B cell (primary cell): Measurements from ENCODE around the gene HAUS7. TPM values are rescaled to one million over a fixed set of nuclear protein-coding genes. Genes with fewer than 3 reads are reported as not detected.

Experiments used
- ATAC-seq: fragments of 200-7000 bp; cut with Tn5 transposase; one replicate; pipeline ENCODE4 v1.10.0; 2021; ENCODE audit warnings: low read depth, mild to moderate bottlenecking, moderate number of reproducible peaks, moderate library complexity
- CTCF ChIA-PET: fragments of 350-600 bp; sonication (Branson Sonifier 250); formaldehyde crosslinking; loops from one replicate; lab custom pipeline; 2021; ENCODE audit warnings: antibody characterized with exemption, inconsistent platforms; lab: Charles Lee
- POLR2A ChIA-PET: fragments of 350-600 bp; sonication (Branson Sonifier 250); formaldehyde crosslinking; loops from one replicate; lab custom pipeline; 2021; ENCODE audit warnings: antibody characterized with exemption; lab: Charles Lee
- DNase-seq: peaks from one replicate; pipeline ENCODE4 v3.0.0; 2013
- H2AFZ ChIP-seq: 2 replicates; pipeline ENCODE4 v1.6.1; 2012; ENCODE audit warnings: mild to moderate bottlenecking, low read depth, low read length; ENCODE audit not compliant: insufficient read depth, poor library complexity, severe bottlenecking
- H3K27ac ChIP-seq, 2 donors: 1 replicate in 1 of 2; 2 replicates in 1 of 2; pipeline ENCODE4 v1.5.1; 2012 to 2013; ENCODE audit warnings: low read length in 2 of 2, mild to moderate bottlenecking in 2 of 2, moderate library complexity in 1 of 2
- H3K27me3 ChIP-seq, 4 experiments: fragments of 200-600 bp in 1 of 4; sonication (generic) in 1 of 4; replicated peaks in 1 of 4; 1 replicate in 2 of 4; 2 replicates in 2 of 4; pipeline versions ENCODE4 v1.6.1 to v1.7.0; 2013 to 2016; ENCODE audit warnings: low read length in 3 of 4, mild to moderate bottlenecking in 2 of 4, mixed read lengths in 1 of 4, moderate library complexity in 1 of 4; ENCODE audit not compliant: insufficient read depth in 4 of 4, control insufficient read depth in 3 of 4; ENCODE audit errors: control extremely low read depth in 1 of 4
- H3K36me3 ChIP-seq, 2 experiments: replicated peaks in 1 of 2; 1 replicate in 1 of 2; 2 replicates in 1 of 2; pipeline versions ENCODE4 v1.6.1 to v1.7.1; 2013; ENCODE audit warnings: low read length in 1 of 2; ENCODE audit not compliant: insufficient read depth in 2 of 2, control insufficient read depth in 1 of 2; ENCODE audit errors: control extremely low read depth in 1 of 2, extremely low read depth in 1 of 2
- H3K4me1 ChIP-seq, 2 donors: fragments of 200-600 bp in 1 of 2; sonication (generic) in 1 of 2; 1 replicate in 1 of 2; 2 replicates in 1 of 2; pipeline versions ENCODE4 v1.5.1 to v1.6.1; 2013 to 2017; ENCODE audit warnings: low read length in 2 of 2; ENCODE audit not compliant: control insufficient read depth in 2 of 2, insufficient read depth in 2 of 2
- H3K4me2 ChIP-seq: replicated peaks from 2 replicates; pipeline ENCODE3; 2012; ENCODE audit warnings: mild to moderate bottlenecking, low read depth, low read length; ENCODE audit not compliant: poor library complexity, severe bottlenecking
- H3K4me3 ChIP-seq, 5 experiments: fragments of 200-600 bp in 1 of 5; sonication (generic) in 1 of 5; 1 replicate in 3 of 5; 2 replicates in 2 of 5; pipeline versions ENCODE4 v1.5.1 to v1.7.0; 2011 to 2016; ENCODE audit warnings: low read length in 4 of 5, mild to moderate bottlenecking in 4 of 5, low read depth in 2 of 5, control low read depth in 1 of 5, moderate library complexity in 1 of 5; ENCODE audit not compliant: insufficient read depth in 1 of 5; ENCODE audit errors: control extremely low read depth in 1 of 5, extremely low read depth in 1 of 5
- H3K79me2 ChIP-seq: fragments of 200-600 bp; sonication (generic); one replicate; pipeline ENCODE4 v1.6.0; 2016; ENCODE audit warnings: low read length; ENCODE audit not compliant: control insufficient read depth, insufficient read depth
- H3K9ac ChIP-seq: fragments of 200-600 bp; sonication (generic); 2 replicates; pipeline ENCODE4 v1.6.1; 2017; ENCODE audit warnings: mild to moderate bottlenecking, low read length, moderate library complexity
- H3K9me3 ChIP-seq, 3 donors: one replicate each; pipeline versions ENCODE4 v1.6.1 to v1.7.1; 2013; ENCODE audit warnings: low read length in 2 of 3; ENCODE audit not compliant: control insufficient read depth in 2 of 3, insufficient read depth in 1 of 3; ENCODE audit errors: control extremely low read depth in 1 of 3
- H4K20me1 ChIP-seq: 2 replicates; pipeline ENCODE4 v1.6.0; 2012; ENCODE audit warnings: mild to moderate bottlenecking, low read length; ENCODE audit not compliant: insufficient read depth, control insufficient read depth, poor library complexity, severe bottlenecking
- H3K27ac Mint-ChIP-seq: one replicate; pipeline ENCODE4 v1.8.0; 2021; ENCODE audit warnings: mixed read lengths
- H3K27me3 Mint-ChIP-seq: one replicate; pipeline ENCODE4 v1.8.0; 2021; ENCODE audit warnings: mixed read lengths
- H3K4me1 Mint-ChIP-seq: one replicate; pipeline ENCODE4 v1.8.0; 2021; ENCODE audit warnings: mixed read lengths
- H3K4me3 Mint-ChIP-seq: one replicate; pipeline ENCODE4 v1.8.0; 2021; ENCODE audit warnings: mixed read lengths
- H3K9me3 Mint-ChIP-seq: one replicate; pipeline ENCODE4 v1.8.0; 2022; ENCODE audit warnings: mixed read lengths; ENCODE audit not compliant: insufficient read depth
- EZH2 ChIP-seq: IDR thresholded peaks from 2 replicates; pipeline ENCODE4 v1.6.1; 2012; ENCODE audit warnings: borderline replicate concordance, low read depth, mild to moderate bottlenecking, moderate library complexity, low read length; ENCODE audit not compliant: insufficient read depth, poor library complexity, severe bottlenecking
- WGBS: methylation state at CpG from one replicate; pipeline ENCODE4 v1.1.5; 2013; ENCODE audit warnings: missing lambda C conversion rate; ENCODE audit not compliant: insufficient coverage; 5-methylcytosine and 5-hydroxymethylcytosine counted together
- intact Hi-C: fragments of 100-400 bp; cut with micrococcal nuclease; formaldehyde crosslinking; loops from one replicate; pipeline ENCODE4 v1.10.0; 2022
- polyA plus RNA-seq: library from polyadenylated mRNA; depleted of rRNA; stranded (reverse); fragments of >200 nt; gene quantifications from 2 replicates; pipeline ENCODE4 v1.2.3, GENCODE V29; 2012
- total RNA-seq, 2 donors: library from RNA; stranded (reverse); fragments of 120-200 nt in 1 of 2; gene quantifications; 1 replicate in 1 of 2; 2 replicates in 1 of 2; pipeline versions ENCODE4 v1.2.3 to v1.2.4, GENCODE V29; 2013 to 2022
- TF ChIP-seq, protein P1 (sequence below): fragments of 200-600 bp; IDR thresholded peaks from one replicate; pipeline ENCODE4 v1.8.0; 2022; ENCODE audit warnings: antibody characterized with exemption, mild to moderate bottlenecking

HAUS7 gene
- total and polyA plus RNA-seq, 2 donors (not counting 1 experiment from before 2014, with no cell fraction given): 25.2 to 26.9 TPM

DNA sequence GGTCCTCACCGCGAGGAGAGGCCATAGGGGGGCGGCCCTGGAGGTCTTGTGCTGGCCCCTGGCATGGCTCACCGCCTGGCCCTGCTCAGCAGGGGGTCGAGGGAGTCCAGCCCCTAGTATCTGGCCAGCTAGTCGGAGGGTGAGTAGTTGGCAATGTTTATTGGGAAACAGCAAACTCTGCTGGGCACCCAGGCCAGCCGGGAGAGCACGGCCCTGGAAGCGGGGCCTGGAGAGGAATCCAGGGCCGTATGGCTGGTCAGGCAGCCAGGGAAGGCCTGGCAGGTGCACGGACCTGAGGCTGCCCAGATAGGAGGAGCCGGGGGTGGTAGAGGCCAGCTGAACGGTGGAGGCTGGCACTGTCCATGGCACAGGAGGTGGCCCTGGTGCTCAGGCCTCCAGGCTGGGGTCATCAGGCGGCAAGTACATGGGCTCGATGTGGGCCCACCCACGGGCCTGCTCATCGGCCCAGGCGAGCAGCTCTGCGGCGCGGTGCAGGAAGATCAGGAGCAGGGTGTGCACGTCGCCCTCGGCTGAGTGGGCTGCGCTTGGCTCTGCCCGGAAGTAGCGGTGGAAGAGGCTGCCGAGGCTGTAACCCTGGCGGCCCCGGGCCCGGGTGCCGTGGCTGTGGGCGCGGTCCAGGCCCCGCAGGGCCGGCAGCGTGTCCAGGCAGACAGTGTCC, 25.9 kb downstream of the HAUS7 start:
- Histone ChIP-seq H3K4me3 (no peak overlapping the region), H3K9ac (no peak overlapping the region), H3K27ac (no peak overlapping the region), H3K36me3 (no peaks in the 10 kb centered on the region), H3K4me1 (no peaks in the 10 kb centered on the region), H3K9me3 (no peaks in the 10 kb centered on the region), H3K27me3 (no peaks in the 10 kb centered on the region), H2AFZ (no peak overlapping the region), H3K79me2 (no peaks in the 10 kb centered on the region), H4K20me1 (no peaks in the 10 kb centered on the region), H3K4me2 (no peak overlapping the region)
- Mint-ChIP-seq H3K27ac (no peak overlapping the region), H3K9me3 (no peaks in the 10 kb centered on the region), H3K4me1 (no peaks in the 10 kb centered on the region), H3K4me3 (no peak overlapping the region), H3K27me3 (no peaks in the 10 kb centered on the region)
- ATAC-seq (no peak), DNase-seq (no peak)
- POLR2A ChIA-PET: no interaction called here
- TF ChIP-seq, protein P1, sequence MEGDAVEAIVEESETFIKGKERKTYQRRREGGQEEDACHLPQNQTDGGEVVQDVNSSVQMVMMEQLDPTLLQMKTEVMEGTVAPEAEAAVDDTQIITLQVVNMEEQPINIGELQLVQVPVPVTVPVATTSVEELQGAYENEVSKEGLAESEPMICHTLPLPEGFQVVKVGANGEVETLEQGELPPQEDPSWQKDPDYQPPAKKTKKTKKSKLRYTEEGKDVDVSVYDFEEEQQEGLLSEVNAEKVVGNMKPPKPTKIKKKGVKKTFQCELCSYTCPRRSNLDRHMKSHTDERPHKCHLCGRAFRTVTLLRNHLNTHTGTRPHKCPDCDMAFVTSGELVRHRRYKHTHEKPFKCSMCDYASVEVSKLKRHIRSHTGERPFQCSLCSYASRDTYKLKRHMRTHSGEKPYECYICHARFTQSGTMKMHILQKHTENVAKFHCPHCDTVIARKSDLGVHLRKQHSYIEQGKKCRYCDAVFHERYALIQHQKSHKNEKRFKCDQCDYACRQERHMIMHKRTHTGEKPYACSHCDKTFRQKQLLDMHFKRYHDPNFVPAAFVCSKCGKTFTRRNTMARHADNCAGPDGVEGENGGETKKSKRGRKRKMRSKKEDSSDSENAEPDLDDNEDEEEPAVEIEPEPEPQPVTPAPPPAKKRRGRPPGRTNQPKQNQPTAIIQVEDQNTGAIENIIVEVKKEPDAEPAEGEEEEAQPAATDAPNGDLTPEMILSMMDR: no peak
- TF ChIP-seq EZH2: no peak
- CTCF ChIA-PET: no interaction called here
- 96% methylated on average over 29 of the region's 37 CpGs for WGBS
- intact Hi-C loops: no loop called here

DNA sequence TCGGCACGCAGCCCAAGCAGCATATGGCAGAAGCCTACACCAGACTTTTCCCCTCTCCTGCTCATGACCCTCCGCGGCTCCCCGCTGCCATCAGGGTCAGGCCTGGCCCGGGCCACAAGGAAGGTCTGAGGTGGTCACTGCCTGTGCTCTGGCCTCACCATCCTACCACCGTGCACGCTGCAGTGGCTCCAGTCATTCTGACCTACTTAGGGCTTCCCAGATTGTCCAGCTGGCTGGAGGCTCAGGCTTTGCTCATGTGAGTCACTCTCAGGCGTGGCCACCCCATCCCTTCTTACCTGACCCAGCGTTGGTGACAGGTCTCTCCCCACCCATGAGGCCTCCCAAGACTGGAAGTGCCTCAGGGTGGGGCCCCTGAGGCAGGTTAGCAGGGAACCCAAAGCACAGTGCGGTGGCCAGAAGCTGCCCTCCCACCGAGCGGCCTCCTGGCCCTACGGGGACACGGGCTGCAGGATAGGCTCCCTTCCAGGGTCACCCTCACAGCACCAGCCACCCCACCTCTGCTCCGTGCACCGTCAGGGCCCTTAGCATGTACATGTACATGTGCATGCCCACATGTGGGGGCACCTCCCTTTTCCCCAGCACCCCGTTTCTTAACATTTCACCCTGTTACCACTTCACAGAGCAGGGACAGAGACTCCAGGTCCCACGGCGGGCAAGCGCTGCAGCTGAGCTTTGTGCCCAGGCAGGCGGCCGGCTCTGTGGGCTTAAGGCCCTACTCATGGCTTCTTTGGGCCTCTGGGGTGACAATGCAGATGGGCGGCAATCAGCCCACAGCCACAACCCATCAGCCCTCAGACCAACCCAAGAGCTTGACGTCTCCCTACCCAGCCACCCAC, 26.7 kb downstream of the HAUS7 start:
- Histone ChIP-seq H3K79me2 (no peaks in the 10 kb centered on the region), H2AFZ (no peak overlapping the region), H3K4me1 (no peaks in the 10 kb centered on the region), H3K9me3 (no peaks in the 10 kb centered on the region), H3K27me3 (no peaks in the 10 kb centered on the region), H3K4me2 (no peak overlapping the region), H3K9ac (no peak overlapping the region), H4K20me1 (no peaks in the 10 kb centered on the region), H3K4me3 (no peak overlapping the region), H3K27ac (no peak overlapping the region), H3K36me3 (no peaks in the 10 kb centered on the region)
- Mint-ChIP-seq H3K27ac (no peak overlapping the region), H3K4me3 (no peak overlapping the region), H3K9me3 (no peaks in the 10 kb centered on the region), H3K4me1 (no peaks in the 10 kb centered on the region), H3K27me3 (no peaks in the 10 kb centered on the region)
- ATAC-seq (no peak), DNase-seq (no peak)
- intact Hi-C loops: no loop called here
- TF ChIP-seq EZH2: no peak
- TF ChIP-seq, protein P1: no peak
- POLR2A ChIA-PET: no interaction called here
- WGBS: 94% methylated on average over 13 of the region's 25 CpGs
- CTCF ChIA-PET: interaction anchor here (1.4 kb wide), 1 partner anchor 17 kb away, joined by 4 read pairs; no protein-coding TSS in a partner anchor
